Esophagus squamous epithelium (tissue), 4 donors: Measurements from ENCODE around the gene C2CD4C.

Experiments
- POLR2A ChIP-seq, 4 donors: fragments of 450-650 bp; IDR thresholded peaks; one replicate each; pipeline ENCODE4 v1.6.1; 2017; ENCODE audit warnings: antibody characterized with exemption in 4 of 4, mild to moderate bottlenecking in 4 of 4, moderate library complexity in 3 of 4
- TF ChIP-seq, protein P1 (sequence below), 6 experiments: fragments of 450-650 bp in 4 of 6; fragments of 200-600 bp in 2 of 6; sonication (generic) in 2 of 6; IDR thresholded peaks; one replicate each; pipeline ENCODE4 v1.5.1; 2016 to 2019; ENCODE audit warnings: antibody characterized with exemption in 6 of 6, mild to moderate bottlenecking in 4 of 6, moderate library complexity in 4 of 6

DNA sequence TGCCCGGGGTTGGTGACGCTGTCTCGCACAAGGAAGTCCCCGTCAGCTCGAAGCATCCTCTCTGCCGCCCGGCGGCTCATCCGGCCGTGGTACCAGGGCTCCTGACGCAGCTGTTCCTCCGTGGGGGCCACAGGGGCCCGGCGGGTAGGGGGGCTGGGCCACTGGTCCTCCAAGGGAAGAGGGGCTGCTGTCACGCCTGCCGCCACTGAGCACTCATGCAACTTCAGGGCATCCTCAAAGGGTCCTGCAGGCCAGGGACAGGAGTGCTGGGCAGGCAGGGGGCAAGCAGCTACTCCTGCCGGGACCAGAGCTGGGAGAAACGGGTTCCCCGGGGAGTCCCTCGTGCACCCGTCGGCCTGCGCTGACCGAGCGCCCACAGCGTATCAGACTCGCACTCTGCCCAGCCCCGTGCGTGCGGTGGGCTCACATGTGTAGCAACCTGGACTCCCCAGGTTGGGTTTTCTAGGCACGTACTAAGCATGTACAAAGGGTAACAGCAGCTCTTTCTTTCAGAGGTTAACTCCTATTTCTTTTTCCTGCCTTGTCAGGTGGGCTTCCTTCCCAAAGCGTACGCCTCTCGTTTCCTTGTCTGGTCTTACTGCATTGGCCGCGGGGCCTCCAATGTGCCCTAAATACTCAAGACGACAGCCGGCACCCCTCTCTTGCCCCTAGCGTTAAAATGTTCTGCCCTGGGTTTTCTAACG, 13.4 kb upstream of the C2CD4C start:
- TF ChIP-seq, protein P1, sequence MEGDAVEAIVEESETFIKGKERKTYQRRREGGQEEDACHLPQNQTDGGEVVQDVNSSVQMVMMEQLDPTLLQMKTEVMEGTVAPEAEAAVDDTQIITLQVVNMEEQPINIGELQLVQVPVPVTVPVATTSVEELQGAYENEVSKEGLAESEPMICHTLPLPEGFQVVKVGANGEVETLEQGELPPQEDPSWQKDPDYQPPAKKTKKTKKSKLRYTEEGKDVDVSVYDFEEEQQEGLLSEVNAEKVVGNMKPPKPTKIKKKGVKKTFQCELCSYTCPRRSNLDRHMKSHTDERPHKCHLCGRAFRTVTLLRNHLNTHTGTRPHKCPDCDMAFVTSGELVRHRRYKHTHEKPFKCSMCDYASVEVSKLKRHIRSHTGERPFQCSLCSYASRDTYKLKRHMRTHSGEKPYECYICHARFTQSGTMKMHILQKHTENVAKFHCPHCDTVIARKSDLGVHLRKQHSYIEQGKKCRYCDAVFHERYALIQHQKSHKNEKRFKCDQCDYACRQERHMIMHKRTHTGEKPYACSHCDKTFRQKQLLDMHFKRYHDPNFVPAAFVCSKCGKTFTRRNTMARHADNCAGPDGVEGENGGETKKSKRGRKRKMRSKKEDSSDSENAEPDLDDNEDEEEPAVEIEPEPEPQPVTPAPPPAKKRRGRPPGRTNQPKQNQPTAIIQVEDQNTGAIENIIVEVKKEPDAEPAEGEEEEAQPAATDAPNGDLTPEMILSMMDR (IDR thresholded peaks at IDR 0.05) = no peak
- TF ChIP-seq POLR2A (IDR thresholded peaks at IDR 0.05) = no peak
